Measurements from ENCODE around the gene CD2. TPM values are rescaled to one million over a fixed set of nuclear protein-coding genes. Genes with fewer than 3 reads are reported as not detected.

Gene CD2
- total RNA-seq, 1 experiment from 2014 or later, result not detected

Other genes starting within 250 kb of the CD2 start
- 91.5 and 111 TPM in 2 replicates for gene CD58, start 183.4 kb upstream of the CD2 start, total RNA-seq (2014; rRNA removed; shearing (Covaris generic))
- gene IGSF3, start 86.7 kb upstream of the CD2 start, total RNA-seq (2014; rRNA removed; shearing (Covaris generic)), result 39.8 and 41.8 TPM in 2 replicates
- 76.1 and 101 TPM in 2 replicates for gene PTGFRN, start 155.5 kb downstream of the CD2 start, total RNA-seq (2014; rRNA removed; shearing (Covaris generic))
- 0.39 and 0.48 TPM in 2 replicates for gene CD101, start 247.3 kb downstream of the CD2 start, total RNA-seq (2014; rRNA removed; shearing (Covaris generic))

Measured in RPMI7951 (cell line).